Liver (tissue), 9 donors: ENCODE results near the gene ADAMTS6. TPM values are rescaled to one million over a fixed set of nuclear protein-coding genes. Genes with fewer than 3 reads are reported as not detected.

Experiments used
- DNase-seq: peaks from one replicate; pipeline ENCODE4 v3.0.0-alpha.2; 2017; ENCODE audit warnings: low spot score
- H3K27ac ChIP-seq, 2 donors: one replicate each; pipeline ENCODE4 v1.7.0; 2013; ENCODE audit warnings: inconsistent platforms in 2 of 2, low read length in 2 of 2, control low read depth in 1 of 2, low read depth in 1 of 2, mild to moderate bottlenecking in 1 of 2
- H3K27me3 ChIP-seq, 4 donors: one replicate each; pipeline versions ENCODE4 v1.6.1 to v1.7.0; 2013; ENCODE audit warnings: low read length in 3 of 4, inconsistent platforms in 1 of 4, mild to moderate bottlenecking in 1 of 4, moderate library complexity in 1 of 4; ENCODE audit not compliant: control insufficient read depth in 4 of 4, insufficient read depth in 4 of 4
- H3K36me3 ChIP-seq, 4 donors: one replicate each; pipeline versions ENCODE4 v1.6.1 to v1.7.0; 2013; ENCODE audit warnings: low read length in 3 of 4, mild to moderate bottlenecking in 3 of 4, low read depth in 1 of 4, moderate library complexity in 1 of 4; ENCODE audit not compliant: control insufficient read depth in 4 of 4, insufficient read depth in 3 of 4
- H3K4me1 ChIP-seq, 4 donors: one replicate each; pipeline versions ENCODE4 v1.6.1 to v1.7.0; 2013; ENCODE audit warnings: low read length in 3 of 4, mild to moderate bottlenecking in 3 of 4, moderate library complexity in 1 of 4; ENCODE audit not compliant: control insufficient read depth in 4 of 4, insufficient read depth in 4 of 4
- H3K4me3 ChIP-seq, 3 donors: one replicate each; pipeline versions ENCODE4 v1.6.1 to v1.7.0; 2013; ENCODE audit warnings: low read length in 3 of 3, control low read depth in 1 of 3, low read depth in 1 of 3, mild to moderate bottlenecking in 1 of 3
- H3K9ac ChIP-seq, 2 donors: one replicate each; pipeline ENCODE4 v1.7.0; 2013; ENCODE audit warnings: low read length in 2 of 2, mild to moderate bottlenecking in 2 of 2, moderate library complexity in 2 of 2, control low read depth in 1 of 2, low read depth in 1 of 2
- H3K9me3 ChIP-seq, 4 donors: one replicate each; pipeline versions ENCODE4 v1.6.1 to v1.7.0; 2013; ENCODE audit warnings: low read length in 3 of 4; ENCODE audit not compliant: control insufficient read depth in 4 of 4
- CTCF ChIP-seq: fragments of 150-350 bp; IDR thresholded peaks from 2 replicates; pipeline ENCODE4 v1.5.1; 2017; ENCODE audit warnings: improper control_type of control experiment, low read depth, low read length; ENCODE audit not compliant: missing input control
- EGR1 ChIP-seq, 2 donors: IDR thresholded peaks; 2 replicates each; pipeline ENCODE4 v1.6.1; 2016 to 2018; ENCODE audit warnings: antibody characterized with exemption in 2 of 2, low read depth in 2 of 2
- FOXA1 ChIP-seq: IDR thresholded peaks from 2 replicates; pipeline ENCODE4 v1.6.1; 2016; ENCODE audit warnings: antibody characterized with exemption
- FOXA2 ChIP-seq: IDR thresholded peaks from 2 replicates; pipeline ENCODE4 v1.6.1; 2016; ENCODE audit warnings: antibody characterized with exemption
- GABPA ChIP-seq, 2 donors: IDR thresholded peaks in 1 of 2; conservative IDR thresholded peaks in 1 of 2; 2 replicates each; pipeline ENCODE4 v1.6.1; 2016; ENCODE audit warnings: antibody characterized with exemption in 2 of 2, mild to moderate bottlenecking in 1 of 2, moderate library complexity in 1 of 2
- HNF4A ChIP-seq, 2 donors: conservative IDR thresholded peaks; 2 replicates each; pipeline ENCODE4 v1.6.1; 2016; ENCODE audit warnings: antibody characterized with exemption in 2 of 2, mild to moderate bottlenecking in 2 of 2
- HNF4G ChIP-seq: IDR thresholded peaks from 2 replicates; pipeline ENCODE4 v1.6.1; 2016; ENCODE audit warnings: antibody characterized with exemption
- JUND ChIP-seq, 2 donors: IDR thresholded peaks; 2 replicates each; pipeline ENCODE4 v1.6.1; 2016; ENCODE audit warnings: antibody characterized with exemption in 2 of 2
- NR2F2 ChIP-seq: IDR thresholded peaks from 2 replicates; pipeline ENCODE4 v1.6.1; 2016; ENCODE audit warnings: antibody characterized with exemption
- RAD21 ChIP-seq, 2 donors: IDR thresholded peaks; 2 replicates each; pipeline ENCODE4 v1.6.1; 2016; ENCODE audit warnings: antibody characterized with exemption in 2 of 2, mild to moderate bottlenecking in 2 of 2
- RXRA ChIP-seq, 2 donors: IDR thresholded peaks; 2 replicates each; pipeline ENCODE4 v1.6.1; 2017 to 2018; ENCODE audit warnings: antibody characterized with exemption in 2 of 2, mild to moderate bottlenecking in 1 of 2
- SP1 ChIP-seq: IDR thresholded peaks from 2 replicates; pipeline ENCODE4 v1.6.1; 2018; ENCODE audit warnings: antibody characterized with exemption, mild to moderate bottlenecking
- TAF1 ChIP-seq: conservative IDR thresholded peaks from 2 replicates; pipeline ENCODE4 v1.6.1; 2016; ENCODE audit warnings: antibody characterized with exemption, mild to moderate bottlenecking
- YY1 ChIP-seq: IDR thresholded peaks from 2 replicates; pipeline ENCODE4 v1.6.1; 2016; ENCODE audit warnings: antibody characterized with exemption, mild to moderate bottlenecking
- WGBS: extraction: QIAGEN DNeasy Blood & Tissue Kit; methylation state at CpG from one replicate; pipeline ENCODE4 v1.1.7; 2013; 5-methylcytosine and 5-hydroxymethylcytosine counted together
- polyA plus RNA-seq, 2 donors: library from polyadenylated mRNA; stranded (reverse) in 1 of 2; unstranded in 1 of 2; fragments of 200-250 nt in 1 of 2; fragments of >200 nt in 1 of 2; fragmentation: Nextera tagmentation in 1 of 2; extraction: Ambion mirVana in 1 of 2; gene quantifications; one replicate each; pipeline versions ENCODE4 v1.2.1 to v1.2.3, GENCODE V29; 2013 to 2015
- total RNA-seq, 2 donors: library from RNA; depleted of rRNA; stranded (reverse); fragments of >200 nt; gene quantifications; one replicate each; pipeline ENCODE4 v1.2.3, GENCODE V29; 2014
- TF ChIP-seq, protein P1 (sequence below): IDR thresholded peaks from 2 replicates; pipeline ENCODE4 v1.6.1; 2016; ENCODE audit warnings: antibody characterized with exemption
- TF ChIP-seq, protein P2 (sequence below): IDR thresholded peaks from 2 replicates; pipeline ENCODE4 v1.6.1; 2016; ENCODE audit warnings: antibody characterized with exemption, mild to moderate bottlenecking
- TF ChIP-seq, protein P3 (sequence below): IDR thresholded peaks from 2 replicates; pipeline ENCODE4 v1.6.1; 2016; ENCODE audit warnings: antibody characterized with exemption
- TF ChIP-seq, protein P4 (sequence below): IDR thresholded peaks from 2 replicates; pipeline ENCODE4 v1.6.1; 2016; ENCODE audit warnings: antibody characterized with exemption
- donor health status: healthy.
- donor health status: healthy.
- donor health status: healthy.
- donor health status: healthy.
- donor health status: healthy.

Gene ADAMTS6
- total and polyA plus RNA-seq, 4 donors = 0.06 to 2.0 (median 0.59) TPM

- TF ChIP-seq SP1 (no peak), TAF1 (no peak)
These were observed 30.6 kb upstream of the ADAMTS6 start (continued) for GRCh38 chr5:65512170-65512937.

- Histone ChIP-seq H3K4me3 (no peak overlapping the region), H3K36me3 (no peaks in the 10 kb centered on the region), H3K27ac (no peak overlapping the region), H3K27me3 (no peaks in the 10 kb centered on the region), H3K9ac (no peak overlapping the region), H3K4me1 (no peaks in the 10 kb centered on the region), H3K9me3 (no peaks in the 10 kb centered on the region)
- no peak for TF ChIP-seq GABPA (IDR thresholded peaks at IDR 0.05 in 1 of 2, conservative IDR thresholded peaks at IDR 0.05 in 1 of 2)
- TF ChIP-seq YY1 = no peak
- no peak for TF ChIP-seq CTCF
- no peak for TF ChIP-seq TAF1
- TF ChIP-seq RXRA (IDR thresholded peaks at IDR 0.05) = no peak
- TF ChIP-seq, protein P1, sequence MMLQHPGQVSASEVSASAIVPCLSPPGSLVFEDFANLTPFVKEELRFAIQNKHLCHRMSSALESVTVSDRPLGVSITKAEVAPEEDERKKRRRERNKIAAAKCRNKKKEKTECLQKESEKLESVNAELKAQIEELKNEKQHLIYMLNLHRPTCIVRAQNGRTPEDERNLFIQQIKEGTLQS = no peak
- TF ChIP-seq, protein P2, sequence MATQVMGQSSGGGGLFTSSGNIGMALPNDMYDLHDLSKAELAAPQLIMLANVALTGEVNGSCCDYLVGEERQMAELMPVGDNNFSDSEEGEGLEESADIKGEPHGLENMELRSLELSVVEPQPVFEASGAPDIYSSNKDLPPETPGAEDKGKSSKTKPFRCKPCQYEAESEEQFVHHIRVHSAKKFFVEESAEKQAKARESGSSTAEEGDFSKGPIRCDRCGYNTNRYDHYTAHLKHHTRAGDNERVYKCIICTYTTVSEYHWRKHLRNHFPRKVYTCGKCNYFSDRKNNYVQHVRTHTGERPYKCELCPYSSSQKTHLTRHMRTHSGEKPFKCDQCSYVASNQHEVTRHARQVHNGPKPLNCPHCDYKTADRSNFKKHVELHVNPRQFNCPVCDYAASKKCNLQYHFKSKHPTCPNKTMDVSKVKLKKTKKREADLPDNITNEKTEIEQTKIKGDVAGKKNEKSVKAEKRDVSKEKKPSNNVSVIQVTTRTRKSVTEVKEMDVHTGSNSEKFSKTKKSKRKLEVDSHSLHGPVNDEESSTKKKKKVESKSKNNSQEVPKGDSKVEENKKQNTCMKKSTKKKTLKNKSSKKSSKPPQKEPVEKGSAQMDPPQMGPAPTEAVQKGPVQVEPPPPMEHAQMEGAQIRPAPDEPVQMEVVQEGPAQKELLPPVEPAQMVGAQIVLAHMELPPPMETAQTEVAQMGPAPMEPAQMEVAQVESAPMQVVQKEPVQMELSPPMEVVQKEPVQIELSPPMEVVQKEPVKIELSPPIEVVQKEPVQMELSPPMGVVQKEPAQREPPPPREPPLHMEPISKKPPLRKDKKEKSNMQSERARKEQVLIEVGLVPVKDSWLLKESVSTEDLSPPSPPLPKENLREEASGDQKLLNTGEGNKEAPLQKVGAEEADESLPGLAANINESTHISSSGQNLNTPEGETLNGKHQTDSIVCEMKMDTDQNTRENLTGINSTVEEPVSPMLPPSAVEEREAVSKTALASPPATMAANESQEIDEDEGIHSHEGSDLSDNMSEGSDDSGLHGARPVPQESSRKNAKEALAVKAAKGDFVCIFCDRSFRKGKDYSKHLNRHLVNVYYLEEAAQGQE = no peak
- no peak for TF ChIP-seq FOXA2
- TF ChIP-seq NR2F2 = no peak
- no peak for TF ChIP-seq JUND (IDR thresholded peaks at IDR 0.05)
- TF ChIP-seq RAD21 (IDR thresholded peaks at IDR 0.05) = no peak
- no peak for TF ChIP-seq HNF4G
- TF ChIP-seq FOXA1 = no peak
- no peak for DNase-seq
- 97% methylated on average over 2 of the region's 2 CpGs for WGBS
These were observed 27.3 kb upstream of the ADAMTS6 start for GRCh38 chr5:65508978-65509377.

GRCh38 chr5:65506961-65507360 lies 25.2 kb upstream of the ADAMTS6 start:
- Histone ChIP-seq H3K4me1 (no peaks in the 10 kb centered on the region), H3K36me3 (no peaks in the 10 kb centered on the region), H3K4me3 (no peak overlapping the region), H3K9me3 (no peaks in the 10 kb centered on the region), H3K27ac (no peak overlapping the region), H3K27me3 (no peaks in the 10 kb centered on the region), H3K9ac (no peak overlapping the region)
- WGBS = 83% methylated on average over 3 of the region's 3 CpGs
- no peak for DNase-seq
- TF ChIP-seq, protein P3, sequence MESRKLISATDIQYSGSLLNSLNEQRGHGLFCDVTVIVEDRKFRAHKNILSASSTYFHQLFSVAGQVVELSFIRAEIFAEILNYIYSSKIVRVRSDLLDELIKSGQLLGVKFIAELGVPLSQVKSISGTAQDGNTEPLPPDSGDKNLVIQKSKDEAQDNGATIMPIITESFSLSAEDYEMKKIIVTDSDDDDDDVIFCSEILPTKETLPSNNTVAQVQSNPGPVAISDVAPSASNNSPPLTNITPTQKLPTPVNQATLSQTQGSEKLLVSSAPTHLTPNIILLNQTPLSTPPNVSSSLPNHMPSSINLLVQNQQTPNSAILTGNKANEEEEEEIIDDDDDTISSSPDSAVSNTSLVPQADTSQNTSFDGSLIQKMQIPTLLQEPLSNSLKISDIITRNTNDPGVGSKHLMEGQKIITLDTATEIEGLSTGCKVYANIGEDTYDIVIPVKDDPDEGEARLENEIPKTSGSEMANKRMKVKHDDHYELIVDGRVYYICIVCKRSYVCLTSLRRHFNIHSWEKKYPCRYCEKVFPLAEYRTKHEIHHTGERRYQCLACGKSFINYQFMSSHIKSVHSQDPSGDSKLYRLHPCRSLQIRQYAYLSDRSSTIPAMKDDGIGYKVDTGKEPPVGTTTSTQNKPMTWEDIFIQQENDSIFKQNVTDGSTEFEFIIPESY = no peak
- TF ChIP-seq EGR1 (IDR thresholded peaks at IDR 0.05; ENCODE audit: low read depth in 2 of 2) (no peak), GABPA (IDR thresholded peaks at IDR 0.05 in 1 of 2, conservative IDR thresholded peaks at IDR 0.05 in 1 of 2) (no peak), YY1 (no peak), RAD21 (IDR thresholded peaks at IDR 0.05) (no peak), HNF4A (conservative IDR thresholded peaks at IDR 0.05) (no peak), SP1 (no peak), HNF4G (no peak), JUND (IDR thresholded peaks at IDR 0.05) (no peak), FOXA1 (no peak)
- TF ChIP-seq, protein P4, sequence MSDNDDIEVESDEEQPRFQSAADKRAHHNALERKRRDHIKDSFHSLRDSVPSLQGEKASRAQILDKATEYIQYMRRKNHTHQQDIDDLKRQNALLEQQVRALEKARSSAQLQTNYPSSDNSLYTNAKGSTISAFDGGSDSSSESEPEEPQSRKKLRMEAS = no peak
- TF ChIP-seq, protein P2 = no peak
- TF ChIP-seq, protein P1 = no peak
